Measurements from ENCODE around the gene DPEP2.

DNA sequence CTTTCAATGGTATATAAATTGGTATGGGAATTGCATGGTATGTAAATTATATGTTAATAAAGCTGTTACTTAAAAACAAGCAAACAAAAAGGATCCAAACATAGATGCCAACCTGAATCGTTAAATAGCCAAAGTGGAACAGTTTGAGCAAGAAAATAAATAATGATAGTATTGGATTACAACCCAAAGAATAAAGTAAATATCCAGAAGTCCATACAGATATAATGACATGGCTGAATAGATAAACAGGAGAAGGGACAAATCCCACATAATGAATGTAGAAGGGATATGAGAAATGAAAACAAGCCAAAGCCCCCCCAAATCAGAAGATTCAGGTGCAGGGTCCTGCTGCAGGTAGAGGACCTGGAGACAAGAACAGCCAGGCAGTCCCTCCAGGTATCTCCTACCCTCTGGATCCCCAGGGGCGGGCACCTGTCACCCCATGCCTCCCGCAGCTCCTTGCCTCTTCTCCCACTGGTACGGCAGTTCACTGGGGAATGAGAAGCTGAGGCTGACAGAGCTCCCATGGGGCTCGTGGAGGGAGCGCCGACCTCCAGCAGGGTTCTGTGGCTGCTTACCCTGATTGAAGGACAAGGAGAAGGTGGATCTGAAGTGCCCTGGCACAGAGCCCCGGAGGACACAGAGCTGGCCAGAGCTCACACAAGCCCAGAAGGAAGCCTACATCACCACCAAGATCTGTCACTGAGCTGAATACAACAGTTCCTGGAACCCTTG lies 45.5 kb downstream of the DPEP2 start:
- TF ChIP-seq, protein P1, sequence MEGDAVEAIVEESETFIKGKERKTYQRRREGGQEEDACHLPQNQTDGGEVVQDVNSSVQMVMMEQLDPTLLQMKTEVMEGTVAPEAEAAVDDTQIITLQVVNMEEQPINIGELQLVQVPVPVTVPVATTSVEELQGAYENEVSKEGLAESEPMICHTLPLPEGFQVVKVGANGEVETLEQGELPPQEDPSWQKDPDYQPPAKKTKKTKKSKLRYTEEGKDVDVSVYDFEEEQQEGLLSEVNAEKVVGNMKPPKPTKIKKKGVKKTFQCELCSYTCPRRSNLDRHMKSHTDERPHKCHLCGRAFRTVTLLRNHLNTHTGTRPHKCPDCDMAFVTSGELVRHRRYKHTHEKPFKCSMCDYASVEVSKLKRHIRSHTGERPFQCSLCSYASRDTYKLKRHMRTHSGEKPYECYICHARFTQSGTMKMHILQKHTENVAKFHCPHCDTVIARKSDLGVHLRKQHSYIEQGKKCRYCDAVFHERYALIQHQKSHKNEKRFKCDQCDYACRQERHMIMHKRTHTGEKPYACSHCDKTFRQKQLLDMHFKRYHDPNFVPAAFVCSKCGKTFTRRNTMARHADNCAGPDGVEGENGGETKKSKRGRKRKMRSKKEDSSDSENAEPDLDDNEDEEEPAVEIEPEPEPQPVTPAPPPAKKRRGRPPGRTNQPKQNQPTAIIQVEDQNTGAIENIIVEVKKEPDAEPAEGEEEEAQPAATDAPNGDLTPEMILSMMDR (IDR thresholded peaks at IDR 0.05; ENCODE audit: insufficient read depth, low read depth, low read length): no peak
- TF ChIP-seq EZH2 (IDR thresholded peaks at IDR 0.05; ENCODE audit: insufficient read depth, low read length): no peak
